T-helper 9 cell (primary cell): Measurements from ENCODE around the gene MAPKAPK2.

ENCODE experiments used
- DNase-seq: peaks from one replicate; pipeline ENCODE4 v3.0.0-alpha.2; 2020

MAPKAPK2 gene

GRCh38 chr1:206705191-206705590 is 20.5 kb downstream of the MAPKAPK2 start:
- DNase-seq, result no peak

GRCh38 chr1:206705726-206706297 is 21.1 kb downstream of the MAPKAPK2 start:
- DNase-seq, result no peak

DNA sequence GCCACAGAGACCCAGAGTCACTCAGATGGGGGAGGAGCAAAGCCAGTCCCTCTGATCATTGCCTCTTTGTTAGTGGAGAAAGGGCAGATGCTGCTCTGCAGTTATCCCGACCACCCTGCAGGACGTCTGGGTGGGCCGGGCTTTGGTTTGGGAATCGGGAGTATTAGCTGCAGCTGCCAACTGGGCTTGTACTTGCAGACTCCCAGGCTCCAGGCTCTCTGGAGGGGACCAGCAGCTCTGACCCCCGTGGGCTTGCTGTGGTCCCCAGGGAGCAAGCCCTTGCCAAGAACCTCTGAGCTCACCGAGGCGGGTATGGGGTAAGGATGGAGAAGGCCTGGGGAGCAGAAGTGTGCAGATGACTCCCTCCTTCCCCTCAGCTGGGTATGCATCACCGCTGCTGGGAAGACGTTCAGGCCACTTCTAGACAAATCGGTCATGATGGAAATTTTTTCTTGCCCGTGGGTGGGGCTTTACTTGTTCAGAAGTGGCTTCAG is 21.6 kb downstream of the MAPKAPK2 start:
- no peak for DNase-seq

DNA sequence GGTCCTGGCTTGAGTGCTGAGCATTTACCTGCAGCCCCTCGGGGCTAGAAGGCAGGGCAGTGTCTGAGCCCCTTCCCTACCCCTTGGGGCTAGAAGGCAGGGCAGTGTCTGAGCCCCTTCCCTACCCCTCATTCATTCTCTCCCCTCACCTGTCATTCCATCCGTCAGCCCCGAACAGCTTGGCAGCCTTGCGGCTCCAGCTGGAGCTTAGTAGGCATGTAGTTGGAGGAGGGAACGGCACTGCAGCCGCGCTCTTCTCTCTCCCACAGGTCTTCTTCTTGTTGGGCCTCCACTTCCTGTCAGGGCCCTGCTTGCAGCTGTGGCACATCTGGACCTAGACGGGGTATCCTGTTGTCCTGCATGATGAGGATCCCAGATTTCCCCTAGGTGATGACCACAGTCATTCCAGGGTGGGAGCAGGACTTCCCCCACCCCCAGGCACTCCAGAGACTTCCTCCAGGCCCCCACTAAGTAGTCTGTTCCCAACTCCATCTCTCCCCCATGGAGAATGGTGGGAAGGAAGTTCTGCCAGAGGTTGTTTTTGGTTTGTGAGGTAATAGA is 22.2 kb downstream of the MAPKAPK2 start:
- no peak for DNase-seq

- no peak for DNase-seq
These were observed 23.4 kb downstream of the MAPKAPK2 start for GRCh38 chr1:206708058-206708457.

GRCh38 chr1:206708882-206709281 is 24.2 kb downstream of the MAPKAPK2 start:
- no peak for DNase-seq

DNA sequence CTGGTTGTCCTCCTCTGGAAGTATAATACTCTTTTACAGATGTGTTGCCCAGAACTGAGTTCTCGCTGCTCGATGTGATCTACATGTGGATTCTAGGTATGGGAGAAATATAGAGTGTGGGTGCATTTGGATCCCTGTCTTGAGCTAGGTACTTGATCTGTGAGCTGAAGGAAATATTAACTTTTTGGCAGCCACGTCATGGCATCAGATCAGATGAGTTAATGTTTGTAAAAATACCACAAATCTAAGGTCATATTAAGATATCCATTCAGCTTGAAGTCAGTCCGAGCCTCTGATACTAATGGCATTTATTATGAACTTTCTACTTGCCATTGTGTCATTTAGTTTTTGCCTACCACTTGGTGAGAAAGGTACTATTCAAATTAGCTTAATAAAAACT is 24.6 kb downstream of the MAPKAPK2 start:
- DNase-seq, result no peak

- DNase-seq, result no peak
These were observed 25.2 kb downstream of the MAPKAPK2 start for GRCh38 chr1:206709772-206710459.

DNA sequence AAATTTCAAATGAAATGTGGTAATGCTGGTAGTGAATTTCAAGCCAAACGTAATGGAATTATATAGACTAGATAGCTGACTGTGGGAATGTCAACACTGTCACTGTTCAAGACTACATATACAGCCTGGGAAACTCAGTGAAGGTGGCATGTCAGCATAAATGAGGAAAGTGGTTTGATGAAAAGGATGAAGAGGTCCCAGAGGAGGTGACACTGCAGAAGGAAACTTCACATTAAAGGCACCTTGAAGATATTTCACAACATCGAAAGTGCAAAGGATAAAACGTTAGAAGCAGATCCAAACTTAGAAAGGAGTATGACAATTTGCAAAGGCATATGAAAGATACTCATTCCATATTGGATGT is 25.7 kb downstream of the MAPKAPK2 start:
- DNase-seq, result no peak

DNA sequence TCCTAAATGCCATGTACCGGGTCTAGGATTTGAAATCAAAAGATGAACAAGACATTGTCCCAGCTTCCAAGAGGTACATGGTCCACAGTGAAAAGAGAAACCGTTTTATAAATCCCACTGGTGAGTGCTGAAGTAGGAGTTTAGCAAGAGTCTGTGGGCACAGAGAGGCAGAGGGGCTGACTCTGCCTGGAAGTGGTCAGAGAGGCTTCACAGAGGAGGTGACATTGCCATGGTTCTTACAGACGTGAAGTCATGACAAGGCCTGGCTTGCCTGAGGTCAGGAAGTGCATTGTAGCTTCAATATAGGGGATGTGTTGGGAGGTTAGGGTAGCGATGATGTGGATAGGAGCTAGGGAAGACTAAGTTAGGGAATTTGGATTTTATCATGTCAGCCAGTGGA is 28.4 kb downstream of the MAPKAPK2 start:
- DNase-seq, result no peak

DNA sequence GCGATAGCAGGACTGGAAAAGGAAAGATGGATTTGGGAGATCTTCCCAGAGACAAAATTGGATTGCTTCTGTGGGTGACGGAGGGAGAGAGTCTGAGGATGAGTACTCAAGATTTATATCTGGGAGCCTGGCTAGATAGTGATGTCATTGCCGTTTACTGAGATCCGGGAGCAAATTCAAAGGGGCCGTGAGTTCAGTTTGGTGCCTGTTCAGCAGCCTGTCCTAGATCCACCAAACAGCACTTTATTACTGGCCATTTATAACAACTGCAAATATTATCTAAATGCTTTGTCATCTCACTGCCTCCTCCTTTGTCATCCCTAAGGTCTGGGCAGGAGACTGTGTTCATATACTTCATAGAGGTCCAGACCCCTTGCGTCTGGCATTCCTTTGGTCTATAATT is 29.2 kb downstream of the MAPKAPK2 start:
- DNase-seq, result no peak

DNA sequence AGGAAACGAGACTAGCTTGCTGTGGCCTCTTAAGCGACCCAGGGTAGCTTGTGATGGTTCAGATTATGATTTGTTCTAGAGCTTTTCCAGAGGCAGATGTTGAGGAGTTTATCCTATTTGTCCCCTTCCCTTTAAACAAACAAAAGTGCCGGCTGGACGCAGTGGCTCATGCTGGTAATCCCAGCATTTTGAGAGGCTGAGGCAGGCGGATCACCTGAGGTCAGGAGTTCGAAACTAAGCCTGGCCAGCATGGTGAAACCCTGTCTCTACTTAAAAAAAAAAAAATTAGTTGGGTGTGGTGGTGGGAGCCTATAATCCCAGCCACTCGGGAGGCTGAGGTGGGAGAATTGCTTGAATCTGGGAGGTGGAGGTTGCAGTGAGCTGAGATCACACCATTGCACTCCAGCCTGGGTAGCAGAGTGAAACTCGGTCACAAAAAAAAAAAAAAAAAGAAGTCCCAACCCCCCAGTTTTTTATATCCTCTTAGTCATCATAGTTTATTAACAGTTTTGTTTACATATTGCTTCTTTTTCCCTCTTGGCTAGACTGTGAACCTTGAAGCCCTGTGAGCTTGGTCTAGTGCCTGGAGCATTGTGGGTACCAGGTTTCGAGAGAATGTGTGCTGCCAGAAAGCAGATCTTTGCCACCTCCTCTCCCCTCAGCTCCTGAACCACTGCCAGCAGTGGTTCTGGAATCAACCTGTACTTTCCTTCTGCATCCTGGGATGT is 29.8 kb downstream of the MAPKAPK2 start:
- DNase-seq, result no peak

DNA sequence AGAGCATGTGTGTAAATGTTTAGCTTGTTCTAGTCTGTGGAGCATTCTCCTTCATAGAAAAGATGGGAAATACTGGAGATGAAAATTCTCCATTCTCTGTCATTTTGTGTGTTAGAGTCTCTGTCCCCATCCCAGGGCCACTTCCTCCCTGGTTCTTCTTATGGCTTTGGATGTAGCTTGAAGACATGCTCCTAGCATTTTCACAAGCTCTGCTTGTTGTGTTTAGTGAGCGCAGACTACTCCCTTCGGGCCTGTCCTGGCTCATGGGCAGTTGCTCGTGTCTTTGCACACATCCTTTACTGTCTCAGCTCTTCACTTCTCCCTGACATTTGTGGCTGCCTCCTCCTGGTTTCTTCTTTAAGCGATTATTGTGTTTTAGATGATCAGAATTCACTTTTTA is 30.4 kb downstream of the MAPKAPK2 start:
- no peak for DNase-seq

DNA sequence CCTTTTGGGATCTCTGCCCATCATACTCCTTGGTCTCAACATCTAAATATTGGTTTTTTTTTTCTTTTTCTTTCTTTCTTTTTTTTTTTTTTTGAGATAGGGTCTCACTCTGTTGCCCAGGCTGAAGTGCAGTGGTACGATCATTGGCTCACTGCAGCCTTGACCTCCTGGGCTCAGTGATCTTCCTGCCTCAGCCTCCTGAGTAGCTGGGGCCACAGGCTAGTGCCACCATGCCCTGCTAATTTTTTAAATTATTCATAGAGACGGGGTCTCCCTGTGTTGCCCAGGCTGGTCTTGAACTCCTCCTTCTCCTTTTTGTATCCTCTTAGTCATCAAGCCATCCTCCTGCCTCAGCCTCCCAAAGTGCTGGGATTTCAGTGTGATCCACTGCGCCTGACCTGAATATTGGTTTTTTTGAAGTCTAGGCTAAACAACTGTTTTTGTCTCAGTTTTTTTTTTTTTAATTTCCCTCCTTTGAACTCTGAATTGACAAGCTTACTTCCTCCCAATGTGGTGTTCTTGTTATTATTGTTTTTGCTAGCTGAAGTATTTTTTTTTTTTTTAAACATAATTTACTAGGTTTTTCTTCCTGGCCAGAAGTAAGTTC is 30.9 kb downstream of the MAPKAPK2 start:
- peak; percentile 48 for DNase-seq

- no peak for DNase-seq
These were observed 31.6 kb downstream of the MAPKAPK2 start for GRCh38 chr1:206716159-206716869.

GRCh38 chr1:206716870-206717673 is 32.4 kb downstream of the MAPKAPK2 start:
- no peak for DNase-seq

- DNase-seq, result no peak
These were observed 32.9 kb downstream of the MAPKAPK2 start for GRCh38 chr1:206717674-206717989.

DNA sequence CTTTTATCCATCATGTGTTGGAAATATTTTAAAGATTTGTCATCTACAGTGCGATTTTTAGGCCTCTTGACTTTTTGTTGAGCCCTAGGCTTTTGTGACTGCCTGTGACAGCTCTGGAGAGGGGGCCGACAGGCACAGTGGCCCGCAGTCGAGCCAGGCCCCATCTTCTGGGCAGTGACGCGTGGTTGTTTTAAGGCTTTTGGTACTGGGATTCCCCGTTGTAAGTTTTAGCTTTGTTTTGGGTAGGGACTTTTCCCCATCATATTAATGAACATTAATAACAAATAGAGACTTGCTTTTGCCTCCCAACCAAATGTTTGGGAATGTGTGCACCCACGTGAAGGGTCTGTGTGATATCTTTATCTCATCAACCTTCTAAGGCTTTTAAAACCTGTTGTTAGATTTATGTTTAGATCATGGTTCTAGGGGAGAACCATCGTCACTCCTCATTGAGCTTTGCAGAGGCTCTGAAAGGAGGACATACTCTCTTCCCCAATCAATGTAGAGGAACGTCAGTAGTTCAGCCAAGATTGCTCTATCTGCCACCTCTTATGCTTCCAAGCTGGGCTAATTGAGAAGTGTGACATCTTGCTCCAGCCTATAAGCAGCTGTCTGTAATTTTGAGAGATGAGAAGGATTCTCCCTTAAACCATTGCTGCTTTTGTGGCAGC is 34.6 kb downstream of the MAPKAPK2 start:
- DNase-seq, result no peak

DNA sequence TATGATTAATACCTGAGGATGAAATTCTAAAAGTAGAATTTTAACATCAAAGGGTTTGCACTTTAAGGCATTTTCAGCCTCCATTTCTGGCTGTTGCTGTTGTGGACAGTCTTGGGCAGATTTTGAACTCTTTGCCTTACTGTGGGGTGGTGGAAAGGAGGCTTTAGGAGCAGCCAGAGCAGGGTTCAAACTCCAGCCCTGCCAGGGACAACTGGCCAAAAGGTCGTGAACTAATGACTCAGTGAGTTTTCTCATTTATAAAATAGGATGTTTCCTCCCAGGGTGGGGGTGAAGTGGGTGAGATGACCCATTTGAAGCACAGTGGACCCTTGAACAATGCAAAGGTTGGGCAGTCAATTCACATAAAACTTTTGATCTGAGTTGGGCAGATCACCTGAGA is 36.7 kb downstream of the MAPKAPK2 start:
- no peak for DNase-seq

DNA sequence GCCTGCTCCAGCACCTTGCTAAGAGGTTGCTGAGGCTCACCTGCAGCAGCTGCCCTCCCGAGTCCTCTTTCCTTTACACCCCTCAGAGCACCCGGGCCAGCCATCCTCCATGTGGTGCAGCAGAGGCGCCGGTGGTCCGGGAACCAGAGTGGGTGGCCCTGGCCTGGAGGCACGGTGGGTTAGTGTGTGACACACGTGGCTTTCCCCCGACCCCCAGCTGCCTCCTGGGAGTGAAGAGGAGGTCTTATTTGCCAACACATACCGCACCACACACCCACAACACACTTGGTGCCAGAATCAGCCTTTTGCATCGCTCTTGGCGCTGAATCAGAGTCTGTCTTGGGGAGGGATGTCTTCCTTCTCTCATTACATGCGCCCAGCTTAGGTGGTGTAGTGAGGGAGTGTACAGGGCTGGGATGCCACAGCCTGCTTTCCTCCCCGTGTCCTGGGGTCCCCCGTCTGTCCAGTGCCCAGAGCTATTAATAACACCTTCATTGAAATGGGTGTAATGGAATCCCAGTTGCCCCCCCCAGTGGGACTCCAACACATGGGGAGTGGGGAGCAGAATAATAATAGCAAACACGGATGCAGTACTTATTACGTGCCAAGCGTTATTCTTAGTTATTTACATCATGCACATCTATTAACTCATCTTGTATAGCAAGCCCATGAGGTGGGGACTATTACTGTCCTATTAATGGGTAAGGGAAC is 38.2 kb downstream of the MAPKAPK2 start:
- DNase-seq, result no peak

- no peak for DNase-seq
These were observed 38.7 kb downstream of the MAPKAPK2 start for GRCh38 chr1:206723462-206723804.
